ENCODE data around the gene TFE3. TPM values are rescaled to one million over a fixed set of nuclear protein-coding genes. Genes with fewer than 3 reads are reported as not detected.

Gene TFE3
- polyA plus RNA-seq, 1 donor (not counting 4 experiments of a cell fraction or from before 2014, with no cell fraction given), result 13.2 TPM

DNA sequence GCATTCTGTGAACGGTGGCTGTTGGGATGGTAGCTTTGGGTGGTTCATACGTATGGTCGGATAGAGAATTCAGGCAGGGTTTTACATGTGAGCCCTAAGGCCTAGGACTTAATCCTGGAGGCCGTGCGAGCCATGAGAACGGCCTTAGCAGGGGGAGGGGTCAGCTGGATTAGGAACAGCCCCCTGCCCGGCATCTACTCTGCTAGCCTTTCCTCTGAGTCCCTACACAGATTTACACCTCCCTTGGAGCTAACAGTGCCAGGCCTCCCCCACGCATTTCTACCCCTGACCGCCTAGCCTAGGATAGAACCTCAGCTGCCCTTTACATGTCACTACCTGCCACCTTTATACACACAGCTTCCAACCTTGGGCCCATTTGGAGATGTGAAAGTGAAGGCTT, 23.5 kb upstream of the TFE3 start:
- FAIRE-seq (no peak), DNase-seq (ENCODE audit: low read depth, low spot score) (no peak)
- Histone ChIP-seq H3K9me1 (ENCODE audit: control insufficient read depth, extremely low read depth, insufficient read depth, low read length) (no peaks in the 10 kb centered on the region), H3K36me3 (ENCODE audit: control insufficient read depth in 2 of 2, extremely low read depth in 1 of 2, insufficient read depth in 2 of 2, low read length in 2 of 2) (peaks cover 0 to 18% of the 10 kb centered on the region in 2 experiments), H3K9me3 (ENCODE audit: control insufficient read depth, low read depth, low read length) (no peaks in the 10 kb centered on the region), H3K4me1 (ENCODE audit: control insufficient read depth, extremely low read depth, insufficient read depth, low read length) (no peaks in the 10 kb centered on the region), H2AFZ (ENCODE audit: control insufficient read depth, low read length) (no peak overlapping the region), H3K9ac (ENCODE audit: control insufficient read depth, extremely low read depth, insufficient read depth, low read length) (no peak overlapping the region), H3K27ac (ENCODE audit: control insufficient read depth, insufficient read depth, low read length) (no peak overlapping the region), H3K27me3 (ENCODE audit: control insufficient read depth, extremely low read depth, insufficient read depth, low read length) (no peaks in the 10 kb centered on the region), H4K20me1 (ENCODE audit: control insufficient read depth, extremely low read depth, insufficient read depth, low read length) (no peaks in the 10 kb centered on the region), H3K79me2 (ENCODE audit: control insufficient read depth, insufficient read depth, low read length) (peaks cover under 1% of the 10 kb centered on the region), H3K4me2 (ENCODE audit: control insufficient read depth, extremely low read depth, insufficient read depth, low read depth, low read length) (no peak overlapping the region), H3K4me3 (ENCODE audit: control insufficient read depth in 2 of 3, extremely low read depth in 1 of 3, insufficient read depth in 2 of 3, low read depth in 1 of 3, low read length in 3 of 3) (no peak overlapping the region)
- TF ChIP-seq EZH2 (IDR thresholded peaks at IDR 0.05; ENCODE audit: low read length), result no peak
- TF ChIP-seq, protein P1, sequence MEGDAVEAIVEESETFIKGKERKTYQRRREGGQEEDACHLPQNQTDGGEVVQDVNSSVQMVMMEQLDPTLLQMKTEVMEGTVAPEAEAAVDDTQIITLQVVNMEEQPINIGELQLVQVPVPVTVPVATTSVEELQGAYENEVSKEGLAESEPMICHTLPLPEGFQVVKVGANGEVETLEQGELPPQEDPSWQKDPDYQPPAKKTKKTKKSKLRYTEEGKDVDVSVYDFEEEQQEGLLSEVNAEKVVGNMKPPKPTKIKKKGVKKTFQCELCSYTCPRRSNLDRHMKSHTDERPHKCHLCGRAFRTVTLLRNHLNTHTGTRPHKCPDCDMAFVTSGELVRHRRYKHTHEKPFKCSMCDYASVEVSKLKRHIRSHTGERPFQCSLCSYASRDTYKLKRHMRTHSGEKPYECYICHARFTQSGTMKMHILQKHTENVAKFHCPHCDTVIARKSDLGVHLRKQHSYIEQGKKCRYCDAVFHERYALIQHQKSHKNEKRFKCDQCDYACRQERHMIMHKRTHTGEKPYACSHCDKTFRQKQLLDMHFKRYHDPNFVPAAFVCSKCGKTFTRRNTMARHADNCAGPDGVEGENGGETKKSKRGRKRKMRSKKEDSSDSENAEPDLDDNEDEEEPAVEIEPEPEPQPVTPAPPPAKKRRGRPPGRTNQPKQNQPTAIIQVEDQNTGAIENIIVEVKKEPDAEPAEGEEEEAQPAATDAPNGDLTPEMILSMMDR (optimal IDR thresholded peaks at IDR 0.05 in 1 of 3, IDR thresholded peaks at IDR 0.05 in 1 of 3, conservative IDR thresholded peaks at IDR 0.05 in 1 of 3; ENCODE audit: extremely low read depth in 1 of 3, insufficient read depth in 2 of 3, low read length in 3 of 3), result no peak
- dilution Hi-C loops (cut with MboI; ENCODE audit: extremely low pct_ligation_motif_present, low sequenced_read_pairs), result no loop called here

- TF ChIP-seq EZH2 (IDR thresholded peaks at IDR 0.05; ENCODE audit: low read length), result no peak
- TF ChIP-seq, protein P1 (optimal IDR thresholded peaks at IDR 0.05 in 1 of 3, IDR thresholded peaks at IDR 0.05 in 1 of 3, conservative IDR thresholded peaks at IDR 0.05 in 1 of 3; ENCODE audit: extremely low read depth in 1 of 3, insufficient read depth in 2 of 3, low read length in 3 of 3), result no peak
- Histone ChIP-seq H3K27me3 (ENCODE audit: control insufficient read depth, extremely low read depth, insufficient read depth, low read length) (no peaks in the 10 kb centered on the region), H4K20me1 (ENCODE audit: control insufficient read depth, extremely low read depth, insufficient read depth, low read length) (no peaks in the 10 kb centered on the region), H3K4me2 (ENCODE audit: control insufficient read depth, extremely low read depth, insufficient read depth, low read depth, low read length) (no peak overlapping the region), H3K27ac (ENCODE audit: control insufficient read depth, insufficient read depth, low read length) (no peak overlapping the region), H3K4me3 (ENCODE audit: control insufficient read depth in 2 of 3, extremely low read depth in 1 of 3, insufficient read depth in 2 of 3, low read depth in 1 of 3, low read length in 3 of 3) (no peak overlapping the region), H2AFZ (ENCODE audit: control insufficient read depth, low read length) (no peak overlapping the region), H3K4me1 (ENCODE audit: control insufficient read depth, extremely low read depth, insufficient read depth, low read length) (no peaks in the 10 kb centered on the region), H3K9me1 (ENCODE audit: control insufficient read depth, extremely low read depth, insufficient read depth, low read length) (no peaks in the 10 kb centered on the region), H3K36me3 (ENCODE audit: control insufficient read depth in 2 of 2, extremely low read depth in 1 of 2, insufficient read depth in 2 of 2, low read length in 2 of 2) (peaks cover 0 to 20% of the 10 kb centered on the region in 2 experiments), H3K9me3 (ENCODE audit: control insufficient read depth, low read depth, low read length) (no peaks in the 10 kb centered on the region), H3K79me2 (ENCODE audit: control insufficient read depth, insufficient read depth, low read length) (peaks cover 4% of the 10 kb centered on the region), H3K9ac (ENCODE audit: control insufficient read depth, extremely low read depth, insufficient read depth, low read length) (no peak overlapping the region)
- FAIRE-seq (no peak), DNase-seq (ENCODE audit: low read depth, low spot score) (no peak)
- dilution Hi-C loops (cut with MboI; ENCODE audit: extremely low pct_ligation_motif_present, low sequenced_read_pairs), result no loop called here
These were observed 23.1 kb upstream of the TFE3 start for GRCh38 chrX:49066278-49066677.
